K562 (cell line): ENCODE measurements around the gene PRKD2. TPM values are rescaled to one million over a fixed set of nuclear protein-coding genes. Genes with fewer than 3 reads are reported as not detected.

Experiments
- CXXC5 ChIP-seq: fragments of 250-450 bp; sonication (Bioruptor Pico); IDR thresholded peaks from 2 replicates; pipeline ENCODE4 v1.8.0; 2022; ENCODE audit warnings: inconsistent platforms, mild to moderate bottlenecking, moderate library complexity
- ESRRA ChIP-seq: fragments of 450-650 bp; IDR thresholded peaks from 2 replicates; pipeline ENCODE4 v1.6.1; 2014; ENCODE audit warnings: low read depth, mild to moderate bottlenecking, moderate library complexity, borderline replicate concordance
- FOXJ2 ChIP-seq: fragments of 200-800 bp; sonication (Bioruptor generic); IDR thresholded peaks from 2 replicates; pipeline ENCODE4 v1.6.1; 2016; ENCODE audit warnings: missing genetic modification characterization, missing compliant biosample characterization
- KDM4B ChIP-seq, 2 experiments: fragments of 450-650 bp in 1 of 2; sonication (generic) in 1 of 2; IDR thresholded peaks; 2 replicates each; pipeline ENCODE4 v1.6.1; 2016 to 2017; ENCODE audit warnings: borderline replicate concordance in 2 of 2, antibody characterized with exemption in 1 of 2, low read depth in 1 of 2, mild to moderate bottlenecking in 1 of 2
- STAG1 ChIP-seq: sonication (generic); formaldehyde crosslinking; IDR thresholded peaks from 2 replicates; pipeline ENCODE4 v1.5.0; 2020; ENCODE audit warnings: missing genetic modification reagents, borderline replicate concordance
- ZKSCAN3 ChIP-seq: fragments of 250-450 bp; sonication (Bioruptor Pico); IDR thresholded peaks from 2 replicates; pipeline ENCODE4 v1.4.0; 2020
- ZNF584 ChIP-seq: fragments of 200-800 bp; sonication (Bioruptor generic); IDR thresholded peaks from 2 replicates; pipeline ENCODE4 v1.6.1; 2016; ENCODE audit warnings: low read depth, mild to moderate bottlenecking, missing genetic modification characterization, missing compliant biosample characterization
- polyA plus RNA-seq, 8 experiments: library from polyadenylated mRNA; depleted of rRNA in 4 of 8; stranded (reverse) in 5 of 8; unstranded in 3 of 8; fragments of >200 nt; fragmentation: Nextera tagmentation in 2 of 8; fragmentation: Illumina TruSeq in 1 of 8; extraction: Ambion mirVana in 2 of 8; extraction: Trizol in 1 of 8; gene quantifications; 2 replicates each; pipeline versions ENCODE4 v1.2.1 to v1.2.3, GENCODE V29; 2011 to 2014; ENCODE audit warnings: inconsistent platforms in 1 of 8, missing spikeins in 1 of 8
- total RNA-seq, 7 experiments: library from RNA; depleted of rRNA in 6 of 7; stranded (reverse); fragments of >200 nt in 6 of 7; fragmentation: Illumina TruSeq in 2 of 7; extraction: Trizol in 2 of 7; gene quantifications; 2 replicates each; pipeline versions ENCODE4 v1.2.1 to v1.2.3, GENCODE V29; 2011 to 2021; ENCODE audit warnings: low replicate concordance in 1 of 7
- TF ChIP-seq, protein P1 (sequence below), 2 experiments: fragments of 450-650 bp; IDR thresholded peaks; 2 replicates each; pipeline ENCODE4 v1.6.1; 2016; ENCODE audit warnings: mild to moderate bottlenecking in 2 of 2, borderline replicate concordance in 1 of 2, low read depth in 1 of 2, moderate library complexity in 1 of 2
- TF ChIP-seq, protein P2 (sequence below): sonication (generic); formaldehyde crosslinking; IDR thresholded peaks from 2 replicates; pipeline ENCODE4 v1.8.0; 2022; ENCODE audit warnings: mild to moderate bottlenecking, missing genetic modification reagents
- TF ChIP-seq, protein P3 (sequence below): fragments of 250-450 bp; sonication (Bioruptor Pico); IDR thresholded peaks from 2 replicates; pipeline ENCODE4 v1.6.1; 2021; ENCODE audit warnings: mild to moderate bottlenecking

Gene PRKD2
- total and polyA plus RNA-seq, 9 of the 15 experiments (the other 6 are each of a cell fraction or from before 2014, with no cell fraction given), result 1.8 to 60.0 (median 15.0) TPM

DNA sequence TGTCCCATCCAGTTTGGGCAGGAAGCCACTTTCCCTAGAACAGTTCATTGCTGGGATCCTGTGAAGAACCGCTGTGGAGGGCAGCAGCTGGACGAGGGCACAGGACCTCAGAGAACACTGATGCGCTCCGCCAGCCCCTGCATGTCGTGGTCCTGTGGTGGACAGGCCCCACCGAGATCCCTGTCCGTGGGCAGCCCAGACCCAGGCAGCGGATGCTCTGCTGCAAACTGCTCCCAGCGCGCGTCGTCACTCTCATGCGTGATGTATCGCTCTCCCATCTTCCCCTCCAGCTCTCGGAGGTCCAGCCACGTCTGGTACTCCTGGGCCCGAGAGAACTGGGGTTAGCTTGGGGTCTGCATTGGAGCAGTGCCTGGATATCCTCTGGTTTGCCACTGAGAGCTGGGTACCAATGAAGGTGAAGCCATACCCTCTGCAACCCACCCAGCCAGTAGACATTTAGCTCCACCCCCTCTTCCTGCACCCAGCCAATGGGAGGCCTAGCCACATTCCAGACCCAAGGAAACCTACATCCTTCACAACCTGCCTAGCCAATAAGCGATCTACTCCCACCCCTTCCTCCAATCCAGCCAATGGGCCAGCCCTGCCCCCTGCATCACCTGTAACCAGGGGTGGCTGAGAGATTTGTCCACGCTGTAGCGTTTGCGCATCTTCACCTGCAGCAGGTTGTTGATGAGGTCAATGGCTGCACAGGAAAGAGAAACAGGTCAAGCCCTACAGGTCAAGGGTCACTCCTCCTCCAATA, 42.3 kb downstream of the PRKD2 start (continued):
- TF ChIP-seq, protein P1, sequence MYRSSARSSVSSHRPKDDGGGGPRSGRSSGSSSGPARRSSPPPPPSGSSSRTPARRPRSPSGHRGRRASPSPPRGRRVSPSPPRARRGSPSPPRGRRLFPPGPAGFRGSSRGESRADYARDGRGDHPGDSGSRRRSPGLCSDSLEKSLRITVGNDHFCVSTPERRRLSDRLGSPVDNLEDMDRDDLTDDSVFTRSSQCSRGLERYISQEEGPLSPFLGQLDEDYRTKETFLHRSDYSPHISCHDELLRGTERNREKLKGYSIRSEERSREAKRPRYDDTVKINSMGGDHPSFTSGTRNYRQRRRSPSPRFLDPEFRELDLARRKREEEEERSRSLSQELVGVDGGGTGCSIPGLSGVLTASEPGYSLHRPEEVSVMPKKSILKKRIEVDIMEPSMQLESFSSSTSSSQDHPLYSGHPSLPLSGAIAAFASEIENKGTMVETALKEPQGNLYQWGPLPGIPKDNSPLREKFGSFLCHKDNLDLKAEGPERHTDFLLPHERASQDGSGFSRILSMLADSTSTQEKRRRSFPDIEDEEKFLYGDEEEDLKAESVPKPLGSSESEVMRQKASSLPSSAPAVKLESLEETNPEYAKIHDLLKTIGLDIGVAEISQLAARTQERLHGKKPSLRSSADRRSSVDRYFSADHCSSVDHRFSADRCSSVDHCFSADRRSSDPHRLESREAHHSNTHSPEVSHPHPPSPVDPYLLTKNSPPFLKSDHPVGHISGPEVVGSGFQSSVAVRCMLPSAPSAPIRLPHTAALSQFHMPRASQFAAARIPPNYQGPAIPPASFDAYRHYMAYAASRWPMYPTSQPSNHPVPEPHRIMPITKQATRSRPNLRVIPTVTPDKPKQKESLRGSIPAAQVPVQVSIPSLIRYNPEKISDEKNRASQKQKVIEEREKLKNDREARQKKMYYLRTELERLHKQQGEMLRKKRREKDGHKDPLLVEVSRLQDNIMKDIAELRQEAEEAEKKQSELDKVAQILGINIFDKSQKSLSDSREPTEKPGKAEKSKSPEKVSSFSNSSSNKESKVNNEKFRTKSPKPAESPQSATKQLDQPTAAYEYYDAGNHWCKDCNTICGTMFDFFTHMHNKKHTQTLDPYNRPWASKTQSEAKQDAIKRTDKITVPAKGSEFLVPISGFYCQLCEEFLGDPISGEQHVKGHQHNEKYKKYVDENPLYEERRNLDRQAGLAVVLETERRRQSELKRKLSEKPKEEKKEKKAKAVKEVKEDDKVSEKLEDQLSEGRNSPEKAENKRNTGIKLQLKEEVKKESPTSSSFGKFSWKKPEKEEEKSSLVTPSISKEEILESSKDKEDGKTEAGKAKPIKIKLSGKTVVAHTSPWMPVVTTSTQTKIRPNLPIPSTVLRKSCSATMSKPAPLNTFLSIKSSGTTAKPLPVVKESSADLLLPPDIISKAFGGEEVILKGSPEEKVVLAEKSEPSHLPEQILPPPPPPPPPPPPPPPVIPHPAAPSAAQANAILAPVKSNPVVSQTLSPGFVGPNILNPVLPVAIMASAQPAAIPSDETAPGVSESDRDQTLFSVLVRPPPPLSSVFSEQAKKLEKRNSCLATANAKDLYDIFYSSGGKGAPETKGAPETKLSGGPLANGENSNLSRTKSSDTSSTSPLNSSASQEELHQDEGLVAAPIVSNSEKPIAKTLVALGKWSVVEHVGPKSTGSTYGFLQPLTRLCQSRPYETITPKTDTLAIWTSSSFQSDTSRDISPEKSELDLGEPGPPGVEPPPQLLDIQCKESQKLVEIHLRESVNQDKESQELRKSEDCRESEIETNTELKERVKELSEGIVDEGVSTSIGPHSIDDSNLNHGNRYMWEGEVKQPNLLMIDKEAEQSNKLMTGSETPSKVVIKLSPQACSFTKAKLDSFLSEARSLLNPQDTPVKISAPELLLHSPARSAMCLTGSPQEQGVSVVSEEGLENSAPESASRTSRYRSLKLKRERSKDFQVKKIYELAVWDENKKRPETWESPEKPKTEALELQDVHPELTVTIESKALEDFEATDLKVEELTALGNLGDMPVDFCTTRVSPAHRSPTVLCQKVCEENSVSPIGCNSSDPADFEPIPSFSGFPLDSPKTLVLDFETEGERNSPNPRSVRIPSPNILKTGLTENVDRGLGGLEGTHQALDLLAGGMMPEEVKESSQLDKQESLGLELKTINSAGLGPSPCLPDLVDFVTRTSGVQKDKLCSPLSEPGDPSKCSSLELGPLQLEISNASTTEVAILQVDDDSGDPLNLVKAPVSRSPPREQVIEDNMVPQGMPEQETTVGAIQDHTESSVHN (IDR thresholded peaks at IDR 0.05; ENCODE audit: borderline replicate concordance in 1 of 2, low read depth in 1 of 2), result no peak
- TF ChIP-seq FOXJ2 (tag) (no peak), ZNF584 (CRISPR knock-in tag) (no peak), ZKSCAN3 (no peak), CXXC5 (CRISPR knock-in tag) (no peak), KDM4B (IDR thresholded peaks at IDR 0.05; ENCODE audit: borderline replicate concordance in 2 of 2, low read depth in 1 of 2) (no peak), STAG1 (CRISPR knock-in tag) (no peak), ESRRA (no peak)
- TF ChIP-seq, protein P2, sequence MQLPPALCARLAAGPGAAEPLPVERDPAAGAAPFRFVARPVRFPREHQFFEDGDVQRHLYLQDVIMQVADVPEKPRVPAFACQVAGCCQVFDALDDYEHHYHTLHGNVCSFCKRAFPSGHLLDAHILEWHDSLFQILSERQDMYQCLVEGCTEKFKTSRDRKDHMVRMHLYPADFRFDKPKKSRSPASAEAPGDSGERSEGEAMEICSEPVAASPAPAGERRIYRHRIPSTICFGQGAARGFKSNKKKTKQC (CRISPR knock-in tag), result no peak
- TF ChIP-seq, protein P3, sequence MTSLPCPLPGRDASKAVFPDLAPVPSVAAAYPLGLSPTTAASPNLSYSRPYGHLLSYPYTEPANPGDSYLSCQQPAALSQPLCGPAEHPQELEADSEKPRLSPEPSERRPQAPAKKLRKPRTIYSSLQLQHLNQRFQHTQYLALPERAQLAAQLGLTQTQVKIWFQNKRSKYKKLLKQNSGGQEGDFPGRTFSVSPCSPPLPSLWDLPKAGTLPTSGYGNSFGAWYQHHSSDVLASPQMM, result no peak
